DND-41 (cell line): ENCODE measurements around the gene CLP1.
A peak's percentile ranks its signal among the peaks of the same experiment; 100 is the strongest.

Experiments used
- ATAC-seq: fragments of 200-7000 bp; cut with Tn5 transposase; 3 replicates; pipeline ENCODE4 v1.9.1; 2021; ENCODE audit warnings: low read depth; ENCODE audit not compliant: insufficient read depth
- DNase-seq: peaks from one replicate; pipeline ENCODE4 v3.0.0-alpha.2; 2020
- H2AFZ ChIP-seq: 2 replicates; pipeline ENCODE4 v1.6.0; 2012; ENCODE audit warnings: low read depth, low read length
- H3K27ac ChIP-seq: 2 replicates; pipeline ENCODE4 v1.5.1; 2012; ENCODE audit warnings: low read length, inconsistent platforms
- H3K27me3 ChIP-seq: fragments of 200-600 bp; sonication (generic); 2 replicates; pipeline ENCODE4 v1.6.0; 2012; ENCODE audit warnings: low read length, mild to moderate bottlenecking, inconsistent platforms; ENCODE audit not compliant: insufficient read depth, poor library complexity
- H3K36me3 ChIP-seq: 2 replicates; pipeline ENCODE4 v1.5.1; 2012; ENCODE audit warnings: low read length, inconsistent platforms; ENCODE audit not compliant: insufficient read depth
- H3K4me1 ChIP-seq: 2 replicates; pipeline ENCODE4 v1.5.1; 2012; ENCODE audit warnings: mild to moderate bottlenecking, low read length; ENCODE audit not compliant: insufficient read depth
- H3K4me2 ChIP-seq: 2 replicates; pipeline ENCODE4 v1.6.0; 2012; ENCODE audit warnings: mild to moderate bottlenecking, moderate library complexity, low read length, inconsistent platforms; ENCODE audit not compliant: insufficient read depth
- H3K4me3 ChIP-seq, 2 experiments: fragments of 200-600 bp in 1 of 2; shearing (Covaris generic) in 1 of 2; 2 replicates each; pipeline ENCODE4 v1.5.1; 2012 to 2016; ENCODE audit warnings: inconsistent platforms in 2 of 2, low read length in 2 of 2, mild to moderate bottlenecking in 2 of 2, low read depth in 1 of 2, moderate library complexity in 1 of 2
- H3K79me2 ChIP-seq: 2 replicates; pipeline ENCODE4 v1.6.0; 2012; ENCODE audit warnings: low read length, inconsistent platforms; ENCODE audit not compliant: insufficient read depth
- H3K9ac ChIP-seq: 2 replicates; pipeline ENCODE4 v1.6.0; 2012; ENCODE audit warnings: low read depth, mild to moderate bottlenecking, inconsistent platforms, low read length, moderate library complexity
- H3K9me3 ChIP-seq: 2 replicates; pipeline ENCODE4 v1.5.1; 2012; ENCODE audit warnings: low read length, moderate library complexity, mild to moderate bottlenecking, inconsistent platforms; ENCODE audit not compliant: insufficient read depth, severe bottlenecking
- H4K20me1 ChIP-seq: 2 replicates; pipeline ENCODE4 v1.6.0; 2012; ENCODE audit warnings: low read length; ENCODE audit not compliant: insufficient read depth
- EZH2 ChIP-seq: IDR thresholded peaks from 3 replicates; pipeline ENCODE4 v1.6.1; 2012; ENCODE audit warnings: borderline replicate concordance, low read depth, mild to moderate bottlenecking, moderate library complexity, low read length, inconsistent platforms; ENCODE audit not compliant: severe bottlenecking
- TF ChIP-seq, protein P1 (sequence below): IDR thresholded peaks from 2 replicates; pipeline ENCODE4 v1.5.1; 2012; ENCODE audit warnings: borderline replicate concordance, low read length, moderate library complexity, mild to moderate bottlenecking; ENCODE audit not compliant: poor library complexity, severe bottlenecking; ENCODE audit errors: extremely low read depth

CLP1 gene

DNA sequence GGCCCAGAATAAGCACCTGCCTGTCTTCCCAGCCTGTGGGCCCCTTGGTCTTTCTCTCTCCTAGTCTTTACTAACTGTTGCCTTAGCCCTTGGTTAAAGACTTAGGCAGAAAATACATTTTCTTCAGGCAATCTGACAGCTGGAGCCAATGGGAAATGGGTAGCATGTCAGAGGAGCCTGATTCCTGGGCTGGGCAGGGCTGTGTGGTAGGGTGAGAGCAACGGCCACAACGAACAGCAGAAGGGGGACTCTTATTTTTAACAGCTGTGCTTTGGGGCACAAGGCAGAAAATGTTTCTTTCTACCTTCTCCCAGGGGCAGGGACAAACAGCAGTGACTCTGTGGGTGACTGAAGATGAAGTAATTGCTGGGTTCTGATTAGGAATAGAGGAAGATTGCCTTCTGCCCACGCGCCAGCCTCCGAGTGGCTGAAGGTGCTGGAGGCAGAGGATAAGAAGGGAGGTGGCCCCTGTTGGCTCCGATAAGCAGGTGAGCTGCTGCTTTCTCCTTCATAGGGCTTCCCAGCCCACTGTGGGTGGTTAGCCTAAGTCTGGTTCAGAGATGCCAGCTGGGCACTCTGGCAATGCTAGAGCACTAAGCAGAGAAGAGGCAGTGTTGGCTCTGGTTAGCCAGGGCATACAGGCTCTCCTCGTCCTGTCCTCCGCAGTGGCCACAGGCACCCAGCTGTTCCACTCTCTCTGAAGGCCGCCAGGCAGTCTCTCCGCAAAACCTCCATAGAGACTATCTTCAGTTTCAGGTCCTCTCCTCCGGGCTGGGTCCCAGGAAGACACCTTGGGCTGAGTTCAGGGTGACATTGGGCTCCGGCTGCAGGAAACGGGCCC, 9.4 kb upstream of the CLP1 start:
- peak overlapping the region; percentile 65 for H3K4me2 ChIP-seq
- H3K9me3 ChIP-seq, result no peaks in the 10 kb centered on the region
- no peak overlapping the region for H2AFZ ChIP-seq
- no peaks in the 10 kb centered on the region for H3K36me3 ChIP-seq
- H4K20me1 ChIP-seq, result no peaks in the 10 kb centered on the region
- H3K79me2 ChIP-seq, result no peaks in the 10 kb centered on the region
- peaks cover 54% of the 10 kb centered on the region for H3K4me1 ChIP-seq
- ATAC-seq (peak; percentile 16; the same call in 1 of the 3 replicates), DNase-seq (no peak)
- no peak overlapping the region for H3K27ac ChIP-seq
- peak; percentile 4 for TF ChIP-seq EZH2
- TF ChIP-seq, protein P1, sequence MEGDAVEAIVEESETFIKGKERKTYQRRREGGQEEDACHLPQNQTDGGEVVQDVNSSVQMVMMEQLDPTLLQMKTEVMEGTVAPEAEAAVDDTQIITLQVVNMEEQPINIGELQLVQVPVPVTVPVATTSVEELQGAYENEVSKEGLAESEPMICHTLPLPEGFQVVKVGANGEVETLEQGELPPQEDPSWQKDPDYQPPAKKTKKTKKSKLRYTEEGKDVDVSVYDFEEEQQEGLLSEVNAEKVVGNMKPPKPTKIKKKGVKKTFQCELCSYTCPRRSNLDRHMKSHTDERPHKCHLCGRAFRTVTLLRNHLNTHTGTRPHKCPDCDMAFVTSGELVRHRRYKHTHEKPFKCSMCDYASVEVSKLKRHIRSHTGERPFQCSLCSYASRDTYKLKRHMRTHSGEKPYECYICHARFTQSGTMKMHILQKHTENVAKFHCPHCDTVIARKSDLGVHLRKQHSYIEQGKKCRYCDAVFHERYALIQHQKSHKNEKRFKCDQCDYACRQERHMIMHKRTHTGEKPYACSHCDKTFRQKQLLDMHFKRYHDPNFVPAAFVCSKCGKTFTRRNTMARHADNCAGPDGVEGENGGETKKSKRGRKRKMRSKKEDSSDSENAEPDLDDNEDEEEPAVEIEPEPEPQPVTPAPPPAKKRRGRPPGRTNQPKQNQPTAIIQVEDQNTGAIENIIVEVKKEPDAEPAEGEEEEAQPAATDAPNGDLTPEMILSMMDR, result no peak
- peak overlapping the region; percentile 31 for H3K9ac ChIP-seq
- H3K27me3 ChIP-seq, result peaks cover 47% of the 10 kb centered on the region
- H3K4me3 ChIP-seq, result peak overlapping the region in 1 of 2 experiments; percentile 45; a peak in 1 of 4 replicates

DNA sequence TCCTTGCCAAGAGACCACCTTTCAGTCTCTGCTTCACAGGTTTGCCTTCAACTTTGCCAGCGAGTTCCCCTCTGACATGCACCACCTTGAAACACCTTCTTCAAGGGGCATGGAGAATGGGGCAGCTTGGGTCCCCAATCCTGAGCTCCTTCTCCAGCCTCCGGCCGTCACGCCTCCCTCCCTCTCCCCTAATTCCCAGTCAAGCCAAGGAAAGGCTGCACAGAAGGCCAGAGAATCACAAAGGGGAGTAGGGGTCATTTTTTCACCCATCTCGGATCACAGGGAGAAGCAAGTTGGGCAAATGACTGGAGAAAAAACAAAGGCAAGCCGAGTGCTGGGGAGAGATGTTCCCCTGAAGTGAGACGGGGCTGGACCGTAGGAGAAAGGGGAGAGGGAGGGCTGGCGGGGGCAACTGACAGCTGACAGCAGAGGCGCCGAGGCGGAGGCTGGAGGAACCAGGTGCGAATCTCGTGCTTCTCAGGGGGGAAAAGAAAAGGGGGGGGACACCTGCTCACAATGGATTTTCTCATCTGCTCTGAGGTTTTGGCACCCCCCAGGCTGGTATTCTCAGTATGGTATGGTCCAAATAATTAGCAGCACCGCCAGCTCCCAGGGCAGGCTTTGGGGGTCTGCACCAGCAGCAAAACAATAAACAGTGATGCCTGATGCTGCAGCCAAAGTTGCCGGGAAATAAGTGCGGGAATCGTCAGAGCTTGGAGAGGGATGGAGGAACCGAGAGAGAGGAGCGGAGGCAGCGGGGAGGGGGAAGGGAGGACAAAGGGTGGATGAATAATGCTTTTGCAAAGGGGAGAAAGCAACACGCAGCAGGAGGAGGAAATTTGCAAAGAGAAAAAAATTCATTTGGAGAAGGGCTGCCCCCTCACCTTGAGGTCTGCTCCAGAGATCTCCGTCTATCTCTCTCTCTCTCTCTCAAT, 8.5 kb upstream of the CLP1 start:
- ATAC-seq, result peak; percentile 40
- Histone ChIP-seq H3K4me2 (peak overlapping the region; percentile 65), H3K9me3 (no peaks in the 10 kb centered on the region), H3K36me3 (no peaks in the 10 kb centered on the region), H3K9ac (peak overlapping the region; percentile 31), H3K27ac (no peak overlapping the region), H2AFZ (peak overlapping the region; percentile 37; the same call in 1 of the 2 replicates), H3K4me1 (peaks cover 54% of the 10 kb centered on the region), H3K4me3 (peak overlapping the region in 1 of 2 experiments; percentile 45; a peak in 2 of 4 replicates), H4K20me1 (no peaks in the 10 kb centered on the region), H3K79me2 (no peaks in the 10 kb centered on the region), H3K27me3 (peaks cover 47% of the 10 kb centered on the region)
- TF ChIP-seq, protein P1, result no peak
- peak; percentile 11 for TF ChIP-seq EZH2
- peak; percentile 59 for DNase-seq

DNA sequence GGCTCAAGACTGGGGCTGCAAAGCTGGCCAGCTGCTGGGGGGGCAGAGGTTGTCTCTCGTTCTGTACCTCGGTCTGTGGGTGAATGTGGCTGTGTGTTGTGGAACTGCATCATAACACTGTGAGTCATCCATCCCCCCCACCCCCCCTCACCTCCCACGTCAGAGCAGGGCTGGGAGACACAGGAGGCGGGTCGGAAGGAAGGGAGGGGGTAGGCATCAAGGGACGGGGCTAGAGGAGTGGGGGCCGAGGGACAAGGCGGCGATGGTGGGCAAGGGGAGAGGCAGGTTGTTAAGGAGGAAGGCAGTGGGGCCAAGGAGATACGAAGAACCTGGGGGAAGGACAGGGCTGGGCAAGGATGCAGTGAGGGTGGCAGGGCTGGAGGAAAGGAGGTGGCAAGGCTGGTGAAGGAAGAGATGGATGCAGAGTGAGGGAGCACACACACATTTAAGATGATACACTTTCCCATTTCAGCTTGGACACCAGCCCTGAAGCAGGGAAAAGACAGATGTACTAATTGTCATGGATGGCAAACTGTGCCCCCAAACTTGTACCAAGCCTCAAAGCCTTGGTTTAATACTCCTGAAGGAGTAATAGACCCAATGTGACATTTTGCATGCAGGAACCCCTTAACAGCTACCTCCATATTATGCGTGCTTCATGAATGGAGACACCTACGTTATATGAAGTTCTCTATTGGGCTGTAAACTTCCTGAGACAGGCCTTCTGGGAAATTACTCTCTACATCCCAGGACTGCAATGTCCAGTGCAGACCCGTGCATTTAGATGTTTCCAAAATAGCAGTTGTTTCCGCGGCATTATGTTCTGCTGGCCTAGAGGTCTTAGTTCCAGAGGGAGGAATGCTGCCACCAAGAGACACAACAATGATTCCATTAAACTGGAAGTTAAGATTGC, 7.5 kb upstream of the CLP1 start, which contains the start of gene YPEL4:
YPEL4 (minus strand) TSS at position 87 of the 913 bp plus-strand sequence. CDS start 2,805 bp downstream, outside the sequence.
- TF ChIP-seq EZH2, result no peak
- TF ChIP-seq, protein P1, result no peak
- Histone ChIP-seq H3K36me3 (no peaks in the 10 kb centered on the region), H3K27ac (no peak within 1 kb of the TSS), H3K79me2 (no peaks in the 10 kb centered on the region), H3K4me1 (peaks cover 50% of the 10 kb centered on the region), H3K4me2 (peak within 1 kb of the TSS; percentile 65), H2AFZ (peak within 1 kb of the TSS; percentile 43), H3K9ac (peak within 1 kb of the TSS; percentile 31), H3K27me3 (peaks cover 47% of the 10 kb centered on the region), H4K20me1 (no peaks in the 10 kb centered on the region), H3K9me3 (no peaks in the 10 kb centered on the region), H3K4me3 (peak within 1 kb of the TSS in 1 of 2 experiments; percentile 46; a peak in 2 of 4 replicates)
- peak; percentile 63 for DNase-seq
- ATAC-seq, result peak; percentile 71
